GM21367 (cell line): ENCODE data around the gene DNAH6.

Experiments
- ATAC-seq: cut with Tn5 transposase; IDR thresholded peaks from one replicate; pipeline ENCODE4 v1.9.1; 2021; ENCODE audit not compliant: unreplicated experiment

The DNAH6 gene

GRCh38 chr2:84833481-84834150 is 317.3 kb downstream of the DNAH6 start:
- no peak for ATAC-seq

GRCh38 chr2:84836215-84836614 is 319.9 kb downstream of the DNAH6 start:
- no peak for ATAC-seq

- ATAC-seq, result no peak
Observed at GRCh38 chr2:84838434-84839145, 322.3 kb downstream of the DNAH6 start.

- no peak for ATAC-seq
Observed at GRCh38 chr2:84839851-84840250, 323.6 kb downstream of the DNAH6 start.

GRCh38 chr2:84840306-84840705 is 324.0 kb downstream of the DNAH6 start:
- no peak for ATAC-seq

- ATAC-seq, result no peak
Observed at GRCh38 chr2:84841577-84841976, 325.3 kb downstream of the DNAH6 start.

- no peak for ATAC-seq
Observed at GRCh38 chr2:84844141-84844540, 327.8 kb downstream of the DNAH6 start.

GRCh38 chr2:84846041-84846663 is 329.9 kb downstream of the DNAH6 start:
- ATAC-seq, result no peak

- ATAC-seq, result no peak
Observed at GRCh38 chr2:84846741-84847142, 330.4 kb downstream of the DNAH6 start.

GRCh38 chr2:84847326-84848050 is 331.2 kb downstream of the DNAH6 start:
- no peak for ATAC-seq

GRCh38 chr2:84849271-84849952 is 333.1 kb downstream of the DNAH6 start:
- no peak for ATAC-seq

- no peak for ATAC-seq
Observed at GRCh38 chr2:84850471-84850870, 334.2 kb downstream of the DNAH6 start.

GRCh38 chr2:84851876-84852275 is 335.6 kb downstream of the DNAH6 start:
- no peak for ATAC-seq

GRCh38 chr2:84854850-84855249 is 338.6 kb downstream of the DNAH6 start:
- no peak for ATAC-seq

GRCh38 chr2:84855731-84856130 is 339.4 kb downstream of the DNAH6 start:
- ATAC-seq, result no peak

GRCh38 chr2:84856787-84857186 is 340.5 kb downstream of the DNAH6 start:
- ATAC-seq, result peak; percentile 60

GRCh38 chr2:84857566-84857965 is 341.3 kb downstream of the DNAH6 start:
- no peak for ATAC-seq

- no peak for ATAC-seq
Observed at GRCh38 chr2:84858123-84858522, 341.8 kb downstream of the DNAH6 start.

GRCh38 chr2:84858937-84859336 is 342.6 kb downstream of the DNAH6 start:
- no peak for ATAC-seq

- ATAC-seq, result no peak
Observed at GRCh38 chr2:84861539-84861938, 345.2 kb downstream of the DNAH6 start.

GRCh38 chr2:84862006-84862405 is 345.7 kb downstream of the DNAH6 start:
- ATAC-seq, result no peak
